Colonic mucosa (tissue), 4 donors: ENCODE results near the gene SLC38A10. TPM values are rescaled to one million over a fixed set of nuclear protein-coding genes. Genes with fewer than 3 reads are reported as not detected.

Experiments used
- DNase-seq: peaks from one replicate; pipeline ENCODE4 v3.0.0-alpha.2; 2020
- H3K27ac ChIP-seq: fragments of 200-600 bp; one replicate; pipeline ENCODE4 v1.8.0; 2021
- H3K27me3 ChIP-seq: fragments of 200-600 bp; one replicate; pipeline ENCODE4 v1.8.0; 2021
- H3K36me3 ChIP-seq: fragments of 200-600 bp; one replicate; pipeline ENCODE4 v1.8.0; 2021
- H3K4me1 ChIP-seq: fragments of 200-600 bp; one replicate; pipeline ENCODE4 v1.8.0; 2021; ENCODE audit warnings: mild to moderate bottlenecking
- H3K4me3 ChIP-seq: fragments of 200-600 bp; one replicate; pipeline ENCODE4 v1.8.0; 2021
- H3K9ac ChIP-seq, 2 donors: one replicate each; pipeline ENCODE4 v1.7.0; 2013; ENCODE audit warnings: control low read depth in 2 of 2, low read depth in 2 of 2, low read length in 2 of 2
- H3K9me3 ChIP-seq: fragments of 200-600 bp; one replicate; pipeline ENCODE4 v1.8.0; 2021
- intact Hi-C: fragments of 100-400 bp; cut with DNase I; formaldehyde crosslinking; loops from one replicate; pipeline ENCODE4 v1.14.1; 2022
- total RNA-seq, 2 donors: library from RNA; stranded (reverse); fragmentation: NEBNext Ultra II Directional in 1 of 2; extraction: Animal tissue kit (Norgen Biotek cat#: 25700) in 1 of 2; gene quantifications; one replicate each; pipeline ENCODE4 v1.2.1, GENCODE V29; 2021
- TF ChIP-seq, protein P1 (sequence below): fragments of 200-600 bp; IDR thresholded peaks from one replicate; pipeline ENCODE4 v1.8.0; 2022; ENCODE audit warnings: antibody characterized with exemption, mild to moderate bottlenecking
- donor health status: healthy.
- donor health status: DM: no; HTN: no; CAD: no.
- donor health status: DM: no; HTN: no; CAD: no.

The SLC38A10 gene
- total RNA-seq, 2 donors from 2014 or later = 67.5 to 139 TPM

DNA sequence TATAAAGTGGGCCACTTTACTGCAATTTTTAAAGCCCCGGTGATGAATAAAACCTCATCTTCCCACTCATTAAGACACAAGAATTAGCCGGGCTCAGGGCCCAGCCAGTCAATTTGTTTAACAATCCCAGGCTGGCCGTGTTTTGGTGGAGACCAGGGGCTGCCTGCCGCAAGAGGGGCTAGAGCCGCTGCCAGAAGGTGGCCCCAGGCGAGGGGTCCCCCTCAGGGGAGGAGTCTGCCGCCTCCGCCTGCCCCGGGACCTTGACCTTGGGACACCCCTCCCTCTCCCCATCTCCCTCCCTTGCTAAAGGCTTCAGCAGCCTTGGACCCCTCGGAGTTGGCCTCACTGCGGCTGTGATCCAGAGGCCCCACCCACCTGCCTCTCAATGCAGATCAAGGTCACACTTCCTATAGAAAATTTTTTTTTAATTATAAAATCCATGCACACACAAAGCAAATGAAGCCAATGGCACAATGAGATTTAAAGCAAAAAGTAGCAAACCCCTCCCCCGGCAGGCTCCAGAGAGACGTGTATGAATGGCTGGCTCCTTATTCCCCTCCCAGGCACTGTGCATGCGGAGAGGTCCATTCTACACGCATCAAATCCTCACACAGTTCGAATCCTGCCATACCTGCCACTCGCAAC, 23.0 kb upstream of the SLC38A10 start:
- Histone ChIP-seq H3K9me3 (no peaks in the 10 kb centered on the region), H3K27ac (no peak overlapping the region), H3K27me3 (no peaks in the 10 kb centered on the region), H3K4me3 (no peak overlapping the region), H3K9ac (no peak overlapping the region), H3K4me1 (peaks cover 7% of the 10 kb centered on the region), H3K36me3 (no peaks in the 10 kb centered on the region)
- intact Hi-C loops = no loop called here
- TF ChIP-seq, protein P1, sequence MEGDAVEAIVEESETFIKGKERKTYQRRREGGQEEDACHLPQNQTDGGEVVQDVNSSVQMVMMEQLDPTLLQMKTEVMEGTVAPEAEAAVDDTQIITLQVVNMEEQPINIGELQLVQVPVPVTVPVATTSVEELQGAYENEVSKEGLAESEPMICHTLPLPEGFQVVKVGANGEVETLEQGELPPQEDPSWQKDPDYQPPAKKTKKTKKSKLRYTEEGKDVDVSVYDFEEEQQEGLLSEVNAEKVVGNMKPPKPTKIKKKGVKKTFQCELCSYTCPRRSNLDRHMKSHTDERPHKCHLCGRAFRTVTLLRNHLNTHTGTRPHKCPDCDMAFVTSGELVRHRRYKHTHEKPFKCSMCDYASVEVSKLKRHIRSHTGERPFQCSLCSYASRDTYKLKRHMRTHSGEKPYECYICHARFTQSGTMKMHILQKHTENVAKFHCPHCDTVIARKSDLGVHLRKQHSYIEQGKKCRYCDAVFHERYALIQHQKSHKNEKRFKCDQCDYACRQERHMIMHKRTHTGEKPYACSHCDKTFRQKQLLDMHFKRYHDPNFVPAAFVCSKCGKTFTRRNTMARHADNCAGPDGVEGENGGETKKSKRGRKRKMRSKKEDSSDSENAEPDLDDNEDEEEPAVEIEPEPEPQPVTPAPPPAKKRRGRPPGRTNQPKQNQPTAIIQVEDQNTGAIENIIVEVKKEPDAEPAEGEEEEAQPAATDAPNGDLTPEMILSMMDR = no peak
- DNase-seq = no peak

DNA sequence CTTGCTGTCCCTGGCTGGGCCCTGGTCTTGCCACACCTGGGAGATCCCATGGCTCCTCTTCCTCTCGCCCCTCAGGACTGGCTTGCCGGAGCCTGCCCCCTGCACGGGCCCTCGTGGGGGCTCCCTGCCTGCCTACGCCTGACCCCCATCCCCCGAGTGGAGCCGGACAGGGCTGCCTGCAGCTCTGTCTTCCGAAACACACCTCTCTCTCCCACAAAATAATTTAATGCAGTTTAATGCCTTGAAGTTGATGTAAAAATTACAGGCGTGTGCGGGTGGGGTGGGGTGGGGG, 22.4 kb upstream of the SLC38A10 start:
- DNase-seq = no peak

DNA sequence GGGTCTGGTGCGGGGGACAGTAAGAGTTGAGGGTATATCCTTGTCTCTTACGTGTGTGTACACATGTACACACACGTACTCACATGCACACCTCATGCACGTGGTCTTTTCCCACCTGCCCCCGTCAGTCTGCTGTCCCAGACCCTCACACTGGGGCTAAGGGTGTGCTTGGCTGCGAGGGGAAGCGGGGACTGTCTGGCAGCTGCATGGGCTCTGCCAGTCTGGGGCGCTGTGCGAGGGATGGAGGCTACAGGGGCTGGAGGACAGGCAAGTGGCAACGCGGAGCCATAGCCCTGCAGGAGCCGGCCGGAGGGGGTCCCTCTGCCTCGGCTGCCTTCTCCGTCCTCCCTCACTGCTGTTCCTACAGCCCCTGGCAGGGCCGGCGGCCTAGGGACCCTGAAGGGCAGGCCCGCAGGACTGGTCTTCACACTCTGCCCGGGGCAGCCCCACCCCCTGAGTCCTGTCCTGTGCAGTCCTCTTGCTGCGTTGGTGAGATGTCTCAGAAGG, 20.8 kb upstream of the SLC38A10 start:
- Histone ChIP-seq H3K9ac (peak overlapping the region in 1 of 2 donors; percentile 48), H3K9me3 (no peaks in the 10 kb centered on the region), H3K4me1 (peaks cover 7% of the 10 kb centered on the region), H3K4me3 (no peak overlapping the region), H3K27ac (peak overlapping the region; percentile 61), H3K27me3 (no peaks in the 10 kb centered on the region), H3K36me3 (no peaks in the 10 kb centered on the region)
- DNase-seq = no peak
- intact Hi-C loops = no loop called here
- TF ChIP-seq, protein P1 = no peak

More for the DNA sequence above, 22.4 kb upstream of the SLC38A10 start:
- intact Hi-C loops = no loop called here
- TF ChIP-seq, protein P1 = no peak
- H3K27me3 ChIP-seq = no peaks in the 10 kb centered on the region
- no peaks in the 10 kb centered on the region for H3K9me3 ChIP-seq
- no peak overlapping the region for H3K9ac ChIP-seq
- no peak overlapping the region for H3K27ac ChIP-seq
- no peak overlapping the region for H3K4me3 ChIP-seq
- H3K4me1 ChIP-seq = peaks cover 7% of the 10 kb centered on the region
- H3K36me3 ChIP-seq = no peaks in the 10 kb centered on the region

DNA sequence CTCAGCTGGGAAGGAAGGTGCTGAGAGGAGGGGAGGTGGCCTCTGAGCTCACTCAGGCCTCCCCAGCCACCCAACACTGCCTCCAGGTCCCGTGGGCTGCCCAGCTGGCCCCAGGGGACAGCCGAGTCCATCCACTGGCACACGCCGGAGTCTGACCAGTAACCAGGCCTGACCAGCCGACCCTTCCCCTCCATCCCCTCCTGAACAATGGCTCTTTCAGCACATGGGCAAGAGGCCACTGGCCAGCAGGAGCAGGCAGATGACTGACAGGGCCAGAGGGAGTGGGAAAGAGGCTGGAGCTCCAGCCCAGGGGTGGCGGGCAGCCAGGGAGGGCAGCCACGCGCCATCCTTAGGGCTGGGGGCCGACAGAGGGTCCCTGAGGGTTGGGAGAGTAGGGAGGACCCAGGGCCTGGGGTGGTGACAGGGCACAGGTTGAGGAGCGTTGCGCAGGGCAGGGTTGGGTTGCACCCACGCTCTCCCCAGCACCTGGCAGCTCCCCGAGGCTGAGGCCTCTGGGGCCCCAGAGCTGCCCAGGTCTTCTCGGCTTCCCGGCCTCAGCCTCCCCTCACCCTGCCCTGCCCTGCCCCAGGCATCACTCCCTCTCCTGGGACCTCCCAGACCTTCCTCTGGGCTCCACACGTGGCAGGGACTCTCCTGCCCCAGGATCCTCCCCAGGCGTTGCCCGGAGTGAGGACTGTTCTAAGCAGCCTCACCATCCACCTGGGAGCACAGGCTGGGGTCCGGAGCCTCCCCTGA, 20.2 kb upstream of the SLC38A10 start:
- Histone ChIP-seq H3K4me1 (peaks cover 7% of the 10 kb centered on the region), H3K27ac (no peak overlapping the region), H3K36me3 (no peaks in the 10 kb centered on the region), H3K4me3 (no peak overlapping the region), H3K27me3 (no peaks in the 10 kb centered on the region), H3K9me3 (no peaks in the 10 kb centered on the region), H3K9ac (no peak overlapping the region)
- no peak for DNase-seq
- intact Hi-C loops = no loop called here
- TF ChIP-seq, protein P1 = no peak

DNA sequence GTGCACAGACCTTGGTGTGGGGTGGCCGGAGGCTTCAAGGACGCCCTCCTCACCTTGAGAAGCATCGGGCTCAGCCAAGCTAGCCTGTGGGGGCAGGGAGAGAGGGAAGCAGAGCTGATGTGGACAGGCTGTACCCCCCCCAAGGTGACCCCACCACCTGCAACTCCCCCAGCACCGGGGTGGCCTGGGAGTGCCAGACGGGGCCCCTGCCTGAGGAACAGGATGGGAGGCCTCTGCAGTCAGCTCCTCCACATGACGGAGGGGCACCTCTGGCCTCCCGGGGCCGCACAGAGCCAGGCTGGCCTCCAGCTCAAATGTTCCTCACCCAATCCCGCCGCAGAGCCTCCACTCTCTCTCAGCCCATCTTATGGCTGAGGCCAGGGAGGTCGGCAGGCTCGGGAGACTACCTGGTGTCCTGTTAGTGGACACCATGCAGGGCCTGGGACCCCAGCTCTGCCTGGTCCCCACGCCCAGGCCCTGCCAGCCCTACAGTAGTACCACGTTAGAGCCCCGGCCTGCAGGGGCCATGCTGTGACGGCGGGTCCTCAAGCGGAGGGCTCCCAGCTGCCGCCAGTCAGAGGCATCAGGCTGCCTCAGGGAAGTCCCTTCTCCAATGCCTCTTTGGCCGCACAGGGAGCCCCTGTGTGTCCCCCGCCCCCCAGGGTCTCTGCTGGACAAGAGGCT, 19.4 kb upstream of the SLC38A10 start:
- Histone ChIP-seq H3K27me3 (no peaks in the 10 kb centered on the region), H3K4me1 (peaks cover 14% of the 10 kb centered on the region), H3K4me3 (no peak overlapping the region), H3K27ac (no peak overlapping the region), H3K9ac (no peak overlapping the region), H3K36me3 (no peaks in the 10 kb centered on the region), H3K9me3 (no peaks in the 10 kb centered on the region)
- DNase-seq = no peak
- TF ChIP-seq, protein P1 = no peak
- intact Hi-C loops = no loop called here
